Hepatocyte (in vitro differentiated cells): ENCODE measurements around the gene OR10H3.

Source experiments
- EZH2 ChIP-seq: fragments of 200-600 bp; sonication (generic); IDR thresholded peaks from 2 replicates; pipeline ENCODE4 v1.6.1; 2016; ENCODE audit warnings: antibody characterized with exemption, mild to moderate bottlenecking, borderline replicate concordance
- EZH2phosphoT487 ChIP-seq: fragments of 200-600 bp; sonication (generic); IDR thresholded peaks from one replicate; pipeline ENCODE4 v1.6.1; 2018; ENCODE audit warnings: antibody characterized with exemption, mild to moderate bottlenecking, low read depth, moderate library complexity; ENCODE audit not compliant: unreplicated experiment, severe bottlenecking
- TF ChIP-seq, protein P1 (sequence below): fragments of 200-600 bp; sonication (generic); IDR thresholded peaks from 2 replicates; pipeline ENCODE4 v1.5.1; 2016; ENCODE audit warnings: antibody characterized with exemption, mild to moderate bottlenecking; ENCODE audit not compliant: poor library complexity

DNA sequence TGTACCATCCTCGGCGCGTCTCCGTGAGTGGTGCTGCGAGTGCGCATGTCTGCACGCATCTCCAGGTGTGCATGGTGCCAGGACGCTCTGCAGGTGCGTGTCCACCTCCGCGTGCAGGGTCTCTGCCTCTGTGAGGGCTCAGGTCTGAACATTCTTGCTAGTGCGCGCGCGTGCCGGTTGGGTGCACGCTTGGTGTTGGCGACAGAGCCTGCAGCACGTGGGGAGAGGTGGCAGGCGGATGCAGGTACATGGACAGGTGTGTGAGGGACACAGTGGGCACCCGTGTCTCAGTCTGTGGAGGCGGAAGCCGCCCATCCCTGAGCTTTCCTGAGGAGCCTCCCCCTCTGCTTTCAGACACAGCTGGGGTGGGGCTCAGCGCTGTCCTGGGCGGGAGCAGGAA lies 14.8 kb upstream of the OR10H3 start:
- TF ChIP-seq, protein P1, sequence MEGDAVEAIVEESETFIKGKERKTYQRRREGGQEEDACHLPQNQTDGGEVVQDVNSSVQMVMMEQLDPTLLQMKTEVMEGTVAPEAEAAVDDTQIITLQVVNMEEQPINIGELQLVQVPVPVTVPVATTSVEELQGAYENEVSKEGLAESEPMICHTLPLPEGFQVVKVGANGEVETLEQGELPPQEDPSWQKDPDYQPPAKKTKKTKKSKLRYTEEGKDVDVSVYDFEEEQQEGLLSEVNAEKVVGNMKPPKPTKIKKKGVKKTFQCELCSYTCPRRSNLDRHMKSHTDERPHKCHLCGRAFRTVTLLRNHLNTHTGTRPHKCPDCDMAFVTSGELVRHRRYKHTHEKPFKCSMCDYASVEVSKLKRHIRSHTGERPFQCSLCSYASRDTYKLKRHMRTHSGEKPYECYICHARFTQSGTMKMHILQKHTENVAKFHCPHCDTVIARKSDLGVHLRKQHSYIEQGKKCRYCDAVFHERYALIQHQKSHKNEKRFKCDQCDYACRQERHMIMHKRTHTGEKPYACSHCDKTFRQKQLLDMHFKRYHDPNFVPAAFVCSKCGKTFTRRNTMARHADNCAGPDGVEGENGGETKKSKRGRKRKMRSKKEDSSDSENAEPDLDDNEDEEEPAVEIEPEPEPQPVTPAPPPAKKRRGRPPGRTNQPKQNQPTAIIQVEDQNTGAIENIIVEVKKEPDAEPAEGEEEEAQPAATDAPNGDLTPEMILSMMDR: no peak
- TF ChIP-seq EZH2: no peak
- TF ChIP-seq EZH2phosphoT487: no peak
